Activated naive CD4-positive, alpha-beta T cell treated with anti-CD3 and anti-CD28 coated beads, Interleukin-2, amount 10 ng/mL, durations not matched to agents 5 hours and 36 hours (primary cell): Measurements from ENCODE around the gene MSH4. TPM values are rescaled to one million over a fixed set of nuclear protein-coding genes. Genes with fewer than 3 reads are reported as not detected.

Experiments used
- total RNA-seq, 2 experiments: library from RNA; stranded (reverse); gene quantifications; one replicate each; pipeline ENCODE4 v1.2.3, GENCODE V29; 2021

The MSH4 gene
- total RNA-seq: under 1 TPM; 0.22 to 0.25 TPM

GRCh38 chr1:75796376-75797272, at the start of gene MSH4:
Gene MSH4 (plus strand): TSS chr1:75796882. CDS start chr1:75796986, 104 bp downstream.

GRCh38 chr1:75785983-75786853, 10.5 kb upstream of the MSH4 start, which contains the start of gene RABGGTB:
Gene RABGGTB (plus strand): TSS chr1:75786256. CDS start chr1:75786272, 16 bp downstream.

DNA sequence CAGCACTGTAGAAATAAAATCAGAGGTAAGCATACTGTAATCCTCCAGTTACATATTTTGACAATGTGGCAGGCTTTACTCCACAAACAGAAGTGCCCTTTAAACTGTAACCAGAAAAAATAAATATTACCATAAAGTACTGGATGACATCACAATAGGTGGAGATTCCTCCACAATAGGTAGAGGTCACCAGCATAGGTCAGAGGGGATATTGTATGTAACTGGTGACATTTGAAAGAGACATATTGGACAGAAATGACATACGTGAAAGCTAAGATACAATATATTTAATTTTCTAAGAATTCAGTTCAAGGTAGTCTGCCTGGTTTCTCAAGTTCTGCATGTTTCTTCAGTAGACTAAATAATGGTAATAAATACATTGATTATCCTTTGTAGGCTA, 135.6 kb downstream of the MSH4 start, which contains the start of gene ASB17:
ASB17 (minus strand) TSS at position 101 of the 400 bp plus-strand sequence. CDS start 113 bp downstream, outside the sequence.

Other genes with a start within 250 kb of the MSH4 start
- 1 to 10 TPM; 2.2 to 2.5 TPM for gene SLC44A5, start 185.8 kb upstream of the MSH4 start, total RNA-seq
- 10 to 100 TPM; 33.9 to 39.4 TPM for gene ACADM, start 72.2 kb upstream of the MSH4 start, total RNA-seq
- 10 to 100 TPM; 77.8 to 84.0 TPM for gene RABGGTB, start 10.6 kb upstream of the MSH4 start, total RNA-seq
- gene ASB17, start 135.5 kb downstream of the MSH4 start, total RNA-seq: not detected